Fibroblast of villous mesenchyme (primary cell): ENCODE results near the gene IQGAP2. TPM values are rescaled to one million over a fixed set of nuclear protein-coding genes. Genes with fewer than 3 reads are reported as not detected.

Source experiments
- DNase-seq: peaks from one replicate; pipeline ENCODE4 v3.0.0-alpha.2; 2010; ENCODE audit warnings: low read depth
- H3K4me3 ChIP-seq: 2 replicates; pipeline ENCODE4 v1.5.1; 2011; ENCODE audit warnings: low read depth, mild to moderate bottlenecking, low read length
- total RNA-seq: library from RNA; depleted of rRNA; stranded (reverse); fragments of >200 nt; gene quantifications from 2 replicates; pipeline ENCODE4 v1.2.3, GENCODE V29; 2012
- TF ChIP-seq, protein P1 (sequence below): IDR thresholded peaks from 2 replicates; pipeline ENCODE4 v1.5.1; 2012; ENCODE audit warnings: low read depth, mild to moderate bottlenecking, low read length; ENCODE audit not compliant: insufficient read depth

The IQGAP2 gene
- total RNA-seq, 1 donor, result 2.6 TPM

- DNase-seq, result no peak
- no peak overlapping the region for H3K4me3 ChIP-seq
- TF ChIP-seq, protein P1, sequence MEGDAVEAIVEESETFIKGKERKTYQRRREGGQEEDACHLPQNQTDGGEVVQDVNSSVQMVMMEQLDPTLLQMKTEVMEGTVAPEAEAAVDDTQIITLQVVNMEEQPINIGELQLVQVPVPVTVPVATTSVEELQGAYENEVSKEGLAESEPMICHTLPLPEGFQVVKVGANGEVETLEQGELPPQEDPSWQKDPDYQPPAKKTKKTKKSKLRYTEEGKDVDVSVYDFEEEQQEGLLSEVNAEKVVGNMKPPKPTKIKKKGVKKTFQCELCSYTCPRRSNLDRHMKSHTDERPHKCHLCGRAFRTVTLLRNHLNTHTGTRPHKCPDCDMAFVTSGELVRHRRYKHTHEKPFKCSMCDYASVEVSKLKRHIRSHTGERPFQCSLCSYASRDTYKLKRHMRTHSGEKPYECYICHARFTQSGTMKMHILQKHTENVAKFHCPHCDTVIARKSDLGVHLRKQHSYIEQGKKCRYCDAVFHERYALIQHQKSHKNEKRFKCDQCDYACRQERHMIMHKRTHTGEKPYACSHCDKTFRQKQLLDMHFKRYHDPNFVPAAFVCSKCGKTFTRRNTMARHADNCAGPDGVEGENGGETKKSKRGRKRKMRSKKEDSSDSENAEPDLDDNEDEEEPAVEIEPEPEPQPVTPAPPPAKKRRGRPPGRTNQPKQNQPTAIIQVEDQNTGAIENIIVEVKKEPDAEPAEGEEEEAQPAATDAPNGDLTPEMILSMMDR, result no peak
These were observed 125.7 kb downstream of the IQGAP2 start for GRCh38 chr5:76528547-76529331.

GRCh38 chr5:76529464-76530344 lies 126.6 kb downstream of the IQGAP2 start:
- TF ChIP-seq, protein P1, result no peak
- DNase-seq, result no peak
- no peak overlapping the region for H3K4me3 ChIP-seq

- TF ChIP-seq, protein P1, result no peak
- H3K4me3 ChIP-seq, result no peak overlapping the region
These were observed 129.0 kb downstream of the IQGAP2 start for GRCh38 chr5:76532052-76532451.

GRCh38 chr5:76532973-76533372 lies 129.9 kb downstream of the IQGAP2 start:
- no peak overlapping the region for H3K4me3 ChIP-seq
- DNase-seq, result no peak
- TF ChIP-seq, protein P1, result no peak

More at GRCh38 chr5:76532052-76532451, 129.0 kb downstream of the IQGAP2 start:
- no peak for DNase-seq

DNA sequence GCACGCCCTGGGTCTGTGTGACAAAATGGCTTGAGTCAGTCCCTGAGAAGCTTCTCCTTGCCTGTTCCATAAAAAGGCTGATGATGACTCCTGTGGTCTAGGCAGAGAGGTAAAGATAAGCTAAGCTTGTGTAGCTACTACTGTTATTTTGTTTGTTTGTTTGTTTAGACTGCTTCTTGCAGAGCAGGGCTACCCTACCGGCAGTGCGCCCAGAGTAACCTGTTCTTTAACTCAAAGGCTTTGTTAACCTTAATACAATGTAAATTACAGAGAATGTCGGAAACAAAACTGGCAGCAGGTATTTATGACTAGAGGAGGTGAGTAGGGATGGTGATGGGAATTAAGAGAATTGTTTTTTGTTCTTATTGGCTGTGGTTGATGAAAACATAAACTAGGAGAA lies 132.5 kb downstream of the IQGAP2 start:
- DNase-seq, result no peak
- TF ChIP-seq, protein P1, result no peak
- no peak overlapping the region for H3K4me3 ChIP-seq

- TF ChIP-seq, protein P1, result no peak
- no peak for DNase-seq
- no peak overlapping the region for H3K4me3 ChIP-seq
These were observed 134.0 kb downstream of the IQGAP2 start for GRCh38 chr5:76537073-76537543.
